ENCODE measurements around the gene SLC6A17. TPM values are rescaled to one million over a fixed set of nuclear protein-coding genes. Genes with fewer than 3 reads are reported as not detected.
A peak's percentile ranks its signal among the peaks of the same experiment; 100 is the strongest.

The SLC6A17 gene
- total RNA-seq, 6 experiments from 2014 or later, result not detected

DNA sequence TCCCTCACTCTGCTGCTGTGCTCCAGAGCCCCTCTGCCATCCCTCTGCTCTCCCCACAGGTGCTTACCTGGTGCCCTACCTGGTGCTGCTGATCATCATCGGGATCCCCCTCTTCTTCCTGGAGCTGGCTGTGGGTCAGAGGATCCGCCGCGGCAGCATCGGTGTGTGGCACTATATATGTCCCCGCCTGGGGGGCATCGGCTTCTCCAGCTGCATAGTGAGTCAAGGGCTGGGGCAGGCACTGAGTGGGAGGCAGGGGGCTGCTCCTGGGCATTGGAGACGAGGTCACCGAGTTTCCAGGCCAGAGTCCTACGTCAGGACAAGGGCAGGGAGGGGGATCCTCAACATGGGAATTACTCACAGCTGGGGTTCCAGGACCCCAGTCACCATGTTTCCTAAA lies 21.7 kb downstream of the SLC6A17 start:
- no peaks in the 10 kb centered on the region for H3K27me3 ChIP-seq
- no peaks in the 10 kb centered on the region for H3K36me3 ChIP-seq
- no peaks in the 10 kb centered on the region for H3K4me1 ChIP-seq
- TF ChIP-seq, protein P1, sequence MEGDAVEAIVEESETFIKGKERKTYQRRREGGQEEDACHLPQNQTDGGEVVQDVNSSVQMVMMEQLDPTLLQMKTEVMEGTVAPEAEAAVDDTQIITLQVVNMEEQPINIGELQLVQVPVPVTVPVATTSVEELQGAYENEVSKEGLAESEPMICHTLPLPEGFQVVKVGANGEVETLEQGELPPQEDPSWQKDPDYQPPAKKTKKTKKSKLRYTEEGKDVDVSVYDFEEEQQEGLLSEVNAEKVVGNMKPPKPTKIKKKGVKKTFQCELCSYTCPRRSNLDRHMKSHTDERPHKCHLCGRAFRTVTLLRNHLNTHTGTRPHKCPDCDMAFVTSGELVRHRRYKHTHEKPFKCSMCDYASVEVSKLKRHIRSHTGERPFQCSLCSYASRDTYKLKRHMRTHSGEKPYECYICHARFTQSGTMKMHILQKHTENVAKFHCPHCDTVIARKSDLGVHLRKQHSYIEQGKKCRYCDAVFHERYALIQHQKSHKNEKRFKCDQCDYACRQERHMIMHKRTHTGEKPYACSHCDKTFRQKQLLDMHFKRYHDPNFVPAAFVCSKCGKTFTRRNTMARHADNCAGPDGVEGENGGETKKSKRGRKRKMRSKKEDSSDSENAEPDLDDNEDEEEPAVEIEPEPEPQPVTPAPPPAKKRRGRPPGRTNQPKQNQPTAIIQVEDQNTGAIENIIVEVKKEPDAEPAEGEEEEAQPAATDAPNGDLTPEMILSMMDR (IDR thresholded peaks at IDR 0.05), result no peak
- TF ChIP-seq POLR2A (IDR thresholded peaks at IDR 0.05), result no peak
- H3K27ac ChIP-seq, result no peak overlapping the region
- no peaks in the 10 kb centered on the region for H3K9me3 ChIP-seq
- no peak for DNase-seq
- no peak for ATAC-seq
- intact Hi-C loops (cut with DNase I), result no loop called here
- no peak overlapping the region for H3K4me3 ChIP-seq
- 55% methylated on average over 5 of the region's 10 CpGs for WGBS (ENCODE audit: insufficient coverage, low coverage, low lambda C conversion rate, missing lambda C conversion rate)

DNA sequence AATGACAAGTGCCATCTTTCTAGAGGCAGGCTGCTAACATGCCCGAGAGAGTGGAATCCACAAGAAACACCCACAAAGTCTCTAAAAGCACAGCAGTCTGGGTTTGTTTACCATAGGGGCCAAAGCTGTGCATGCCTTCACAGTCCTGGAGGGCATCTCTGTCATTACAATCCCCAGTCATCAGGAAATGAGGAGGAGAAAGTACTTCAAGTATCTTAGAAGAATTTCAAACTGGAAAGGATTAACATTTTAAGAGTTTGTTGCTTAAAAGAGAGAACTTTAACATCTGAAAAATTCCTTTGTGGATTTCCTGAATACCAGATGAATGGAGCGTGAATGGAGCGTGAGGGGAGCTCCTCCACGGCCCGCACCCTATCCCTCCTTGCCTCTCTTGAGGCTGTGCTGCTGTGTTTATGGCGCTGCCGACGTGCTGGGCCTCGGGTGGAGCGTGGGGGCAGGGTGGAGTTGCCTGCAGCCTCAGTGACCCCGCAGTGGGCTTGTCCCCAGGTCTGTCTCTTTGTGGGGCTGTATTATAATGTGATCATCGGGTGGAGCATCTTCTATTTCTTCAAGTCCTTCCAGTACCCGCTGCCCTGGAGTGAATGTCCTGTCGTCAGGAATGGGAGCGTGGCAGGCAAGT lies 23.3 kb downstream of the SLC6A17 start:
- Histone ChIP-seq H3K36me3 (no peaks in the 10 kb centered on the region), H3K4me3 (no peak overlapping the region), H3K9me3 (no peaks in the 10 kb centered on the region), H3K27ac (no peak overlapping the region), H3K27me3 (no peaks in the 10 kb centered on the region), H3K4me1 (no peaks in the 10 kb centered on the region)
- ATAC-seq (no peak), DNase-seq (no peak)
- WGBS (ENCODE audit: insufficient coverage, low coverage, low lambda C conversion rate, missing lambda C conversion rate), result 57% methylated on average over 11 of the region's 15 CpGs
- TF ChIP-seq, protein P1 (IDR thresholded peaks at IDR 0.05), result no peak
- TF ChIP-seq POLR2A (IDR thresholded peaks at IDR 0.05), result no peak
- intact Hi-C loops (cut with DNase I), result no loop called here

DNA sequence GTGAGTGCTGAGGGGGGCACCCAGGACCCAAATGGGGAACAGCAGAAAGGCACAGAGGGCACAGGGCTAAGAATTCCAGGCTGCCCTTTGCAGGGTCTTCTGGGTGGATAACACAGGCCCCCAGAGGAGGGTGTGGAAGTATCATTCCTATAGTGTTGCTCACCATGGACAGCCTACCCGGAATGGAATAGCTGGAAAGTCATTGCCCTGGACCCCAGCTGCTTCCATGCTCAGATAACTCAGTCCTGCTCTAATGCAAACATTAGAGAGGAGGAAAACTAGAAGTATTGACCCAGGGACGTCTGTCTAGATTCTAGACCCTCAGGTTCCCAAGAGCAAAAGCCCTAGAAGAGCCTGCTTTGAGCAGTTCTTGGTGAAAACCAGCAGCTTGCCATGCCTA lies 24.7 kb downstream of the SLC6A17 start:
- ATAC-seq (no peak), DNase-seq (no peak)
- no peaks in the 10 kb centered on the region for H3K36me3 ChIP-seq
- intact Hi-C loops (cut with DNase I), result no loop called here
- no peak for TF ChIP-seq POLR2A (IDR thresholded peaks at IDR 0.05)
- TF ChIP-seq, protein P1 (IDR thresholded peaks at IDR 0.05), result no peak
- H3K27me3 ChIP-seq, result no peaks in the 10 kb centered on the region
- H3K27ac ChIP-seq, result no peak overlapping the region
- H3K9me3 ChIP-seq, result no peaks in the 10 kb centered on the region
- WGBS (ENCODE audit: insufficient coverage, low coverage, low lambda C conversion rate, missing lambda C conversion rate), result no CpG with 5 or more reads among the region's 2 CpGs
- H3K4me1 ChIP-seq, result no peaks in the 10 kb centered on the region
- H3K4me3 ChIP-seq, result no peak overlapping the region

DNA sequence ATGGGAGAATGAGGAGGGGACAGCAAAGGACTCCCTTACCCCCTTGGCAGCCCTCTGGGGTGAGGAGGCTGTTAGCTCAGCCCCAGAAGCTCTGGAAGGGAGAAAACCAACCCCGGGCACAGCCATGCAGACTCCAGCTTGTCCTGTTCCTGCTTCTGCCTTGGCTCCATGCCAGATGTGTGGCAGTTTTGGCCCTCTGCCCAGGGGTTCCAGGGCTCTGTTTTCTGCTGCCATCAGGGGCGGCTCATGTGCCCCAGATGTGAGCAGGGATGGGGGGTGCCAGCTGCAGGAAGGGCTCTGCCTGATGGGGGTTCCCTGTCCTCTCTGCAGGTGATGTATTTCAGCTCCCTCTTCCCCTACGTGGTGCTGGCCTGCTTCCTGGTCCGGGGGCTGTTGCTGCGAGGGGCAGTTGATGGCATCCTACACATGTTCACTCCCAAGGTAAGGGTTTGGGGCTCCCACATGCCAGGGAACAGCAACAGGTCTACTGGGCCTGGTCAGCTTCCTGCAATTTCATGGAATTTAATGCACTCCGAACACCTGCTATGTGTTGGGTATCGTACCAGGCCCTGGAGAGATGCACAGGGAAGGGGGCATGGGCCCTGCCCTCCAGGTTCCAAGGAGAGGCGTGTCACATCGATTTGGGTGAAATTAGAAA lies 26.1 kb downstream of the SLC6A17 start:
- TF ChIP-seq, protein P1 (IDR thresholded peaks at IDR 0.05), result no peak
- TF ChIP-seq POLR2A (IDR thresholded peaks at IDR 0.05), result no peak
- 43% methylated on average over 2 of the region's 9 CpGs for WGBS (ENCODE audit: insufficient coverage, low coverage, low lambda C conversion rate, missing lambda C conversion rate)
- ATAC-seq, result peak in 1 of 4 donors; percentile 22

More for the DNA sequence above, 26.1 kb downstream of the SLC6A17 start:
- no peaks in the 10 kb centered on the region for H3K4me1 ChIP-seq
- no peaks in the 10 kb centered on the region for H3K27me3 ChIP-seq
- DNase-seq, result peak in 1 of 3 donors; percentile 55
- no peak overlapping the region for H3K27ac ChIP-seq
- H3K4me3 ChIP-seq, result no peak overlapping the region
- intact Hi-C loops (cut with DNase I), result no loop called here
- no peaks in the 10 kb centered on the region for H3K9me3 ChIP-seq
- no peaks in the 10 kb centered on the region for H3K36me3 ChIP-seq

Measured in right lobe of liver (tissue), 6 donors.